HCT116 (cell line): Measurements from ENCODE around the gene KAT6B. TPM values are rescaled to one million over a fixed set of nuclear protein-coding genes. Genes with fewer than 3 reads are reported as not detected.

Experiments used
- ATAC-seq: fragments of 200-7000 bp; cut with Tn5 transposase; 2 replicates; pipeline ENCODE4 v1.9.1; 2020; ENCODE audit warnings: mild to moderate bottlenecking, moderate library complexity
- BruUV-seq: library from RNA; stranded (reverse); fragments of 400-500 nt; replicated peaks from 2 replicates; lab custom pipeline; 2021; lab: Mats Ljungman, UMichigan
- CTCF ChIA-PET: fragments of 300-600 bp; sonication (Branson Sonifier 250); formaldehyde crosslinking; loops from one replicate; lab custom pipeline; 2021; ENCODE audit warnings: antibody characterized with exemption; lab: Charles Lee
- POLR2A ChIA-PET: fragments of 300-600, 350-600 bp; sonication (Branson Sonifier 250); formaldehyde crosslinking; loops from one replicate; lab custom pipeline; 2021; ENCODE audit warnings: antibody characterized with exemption; lab: Charles Lee
- RAD21 ChIA-PET, 2 experiments: fragments of 300-600 bp; sonication (Branson Sonifier 250); formaldehyde crosslinking; loops; one replicate each; lab custom pipeline; 2023; ENCODE audit warnings: low total read pairs in 2 of 2; ENCODE audit not compliant: uncharacterized antibody in 2 of 2, unreplicated experiment in 2 of 2, low non-redundant PET in 1 of 2; lab: Charles Lee
- DNase-seq: peaks from one replicate; pipeline ENCODE4 v3.0.0-alpha.2; 2010; ENCODE audit warnings: low read depth, low spot score
- H2AFZ ChIP-seq: fragments of 200-600 bp; shearing (Covaris generic), sonication (generic); 2 replicates; pipeline ENCODE4 v1.6.1; 2017; ENCODE audit warnings: low read depth, mixed run types, mixed read lengths, antibody characterized with exemption, low read length; ENCODE audit not compliant: poor library complexity, severe bottlenecking
- H3K27ac ChIP-seq: 2 replicates; pipeline ENCODE4 v1.5.1; 2012; ENCODE audit warnings: low read depth, low read length
- H3K27me3 ChIP-seq: fragments of 200-600 bp; sonication (generic); 2 replicates; pipeline ENCODE4 v1.6.1; 2016; ENCODE audit warnings: mixed run types, low read length, mixed read lengths; ENCODE audit not compliant: insufficient read depth
- H3K36me3 ChIP-seq, 2 experiments: fragments of 200-500 bp in 1 of 2; fragments of 200-600 bp in 1 of 2; sonication (Bioruptor generic) in 1 of 2; sonication (generic) in 1 of 2; 2 replicates each; pipeline versions ENCODE4 v1.5.1 to v1.6.1; 2014 to 2016; ENCODE audit warnings: low read length in 2 of 2, inconsistent platforms in 1 of 2, mixed read lengths in 1 of 2, mixed run types in 1 of 2; ENCODE audit not compliant: insufficient read depth in 2 of 2, control insufficient read depth in 1 of 2
- H3K4me1 ChIP-seq, 2 experiments: fragments of 200-600 bp in 1 of 2; sonication (generic) in 1 of 2; 2 replicates each; pipeline versions ENCODE4 v1.5.1 to v1.6.1; 2012 to 2017; ENCODE audit warnings: low read length in 2 of 2, inconsistent platforms in 1 of 2, mild to moderate bottlenecking in 1 of 2, mixed read lengths in 1 of 2, mixed run types in 1 of 2, moderate library complexity in 1 of 2; ENCODE audit not compliant: insufficient read depth in 2 of 2, control insufficient read depth in 1 of 2
- H3K4me2 ChIP-seq: fragments of 200-600 bp; sonication (generic); 2 replicates; pipeline ENCODE4 v1.6.1; 2017; ENCODE audit warnings: mixed run types, low read length, mixed read lengths
- H3K4me3 ChIP-seq, 2 experiments: fragments of 200-600 bp in 1 of 2; sonication (generic) in 1 of 2; replicated peaks in 1 of 2; 2 replicates each; pipeline ENCODE4 v1.5.1; 2011 to 2016; ENCODE audit warnings: low read length in 2 of 2, control low read depth in 1 of 2, low read depth in 1 of 2, mild to moderate bottlenecking in 1 of 2, mixed read lengths in 1 of 2, mixed run types in 1 of 2
- H3K79me2 ChIP-seq: fragments of 200-600 bp; sonication (generic); 2 replicates; pipeline ENCODE4 v1.6.1; 2017; ENCODE audit warnings: mild to moderate bottlenecking, mixed run types, low read length, moderate library complexity, mixed read lengths; ENCODE audit not compliant: insufficient read depth
- H3K9ac ChIP-seq: fragments of 200-600 bp; sonication (generic); 2 replicates; pipeline ENCODE4 v1.6.1; 2016; ENCODE audit warnings: low read length, mixed read lengths
- H3K9me2 ChIP-seq: fragments of 200-600 bp; sonication (generic), shearing (Covaris generic); 2 replicates; pipeline ENCODE4 v1.6.1; 2017; ENCODE audit warnings: mixed run types, mild to moderate bottlenecking, moderate library complexity; ENCODE audit not compliant: insufficient read depth
- H3K9me3 ChIP-seq, 2 experiments: fragments of 200-500 bp in 1 of 2; fragments of 200-600 bp in 1 of 2; sonication (Bioruptor generic) in 1 of 2; sonication (generic) in 1 of 2; 2 replicates each; pipeline ENCODE4 v1.6.1; 2014 to 2017; ENCODE audit warnings: low read length in 2 of 2, mixed read lengths in 2 of 2, inconsistent platforms in 1 of 2, low read depth in 1 of 2, mild to moderate bottlenecking in 1 of 2, mixed run types in 1 of 2, moderate library complexity in 1 of 2; ENCODE audit not compliant: control insufficient read depth in 1 of 2, insufficient read depth in 1 of 2
- H4K20me1 ChIP-seq: fragments of 200-600 bp; sonication (generic), shearing (Covaris generic); 2 replicates; pipeline ENCODE4 v1.6.1; 2017; ENCODE audit warnings: mixed run types, mild to moderate bottlenecking, moderate library complexity; ENCODE audit not compliant: insufficient read depth
- CBX3 ChIP-seq: IDR thresholded peaks from 2 replicates; pipeline ENCODE4 v1.6.1; 2012; ENCODE audit warnings: low read depth
- CEBPB ChIP-seq: IDR thresholded peaks from 2 replicates; pipeline ENCODE4 v1.6.1; 2012; ENCODE audit warnings: low read depth
- ELF1 ChIP-seq: IDR thresholded peaks from 2 replicates; pipeline ENCODE4 v1.6.1; 2012; ENCODE audit warnings: low read depth, borderline replicate concordance
- EZH2 ChIP-seq: fragments of 200-600 bp; sonication (generic); IDR thresholded peaks from 2 replicates; pipeline ENCODE4 v1.6.1; 2017; ENCODE audit warnings: antibody characterized with exemption, mixed run types
- RAD21 ChIP-seq: IDR thresholded peaks from 2 replicates; pipeline ENCODE4 v1.6.1; 2012; ENCODE audit warnings: low read depth, mild to moderate bottlenecking
- REST ChIP-seq: IDR thresholded peaks from 2 replicates; pipeline ENCODE4 v1.6.1; 2012; ENCODE audit warnings: low read depth
- SIN3A ChIP-seq: IDR thresholded peaks from 2 replicates; pipeline ENCODE4 v1.6.1; 2012; ENCODE audit warnings: low read depth
- TCF7L2 ChIP-seq: IDR thresholded peaks from 2 replicates; pipeline ENCODE4 v1.7.0; 2011; ENCODE audit warnings: borderline replicate concordance, inconsistent platforms; ENCODE audit not compliant: insufficient read depth, insufficient read length; ENCODE audit errors: extremely low read depth
- ZFX ChIP-seq: fragments of 450-650 bp; IDR thresholded peaks from 2 replicates; pipeline ENCODE4 v1.6.1; 2017
- ZNF274 ChIP-seq: fragments of 200-500 bp; sonication (Bioruptor generic); IDR thresholded peaks from 2 replicates; pipeline ENCODE4 v1.6.1; 2014; ENCODE audit warnings: mild to moderate bottlenecking, low read depth, low read length, inconsistent platforms
- intact Hi-C: fragments of 100-400 bp; cut with micrococcal nuclease; formaldehyde crosslinking; loops from 2 replicates; pipeline ENCODE4 v1.10.0; 2022
- total RNA-seq: library from RNA; stranded (reverse); gene quantifications from one replicate; pipeline ENCODE4 v1.2.1, GENCODE V29; 2021; ENCODE audit not compliant: unreplicated experiment

The KAT6B gene
- total RNA-seq, 1 experiment from 2014 or later: 17.8 TPM

GRCh38 chr10:74913377-74913979, 87.1 kb downstream of the KAT6B start:
- H3K9me3 ChIP-seq: no peaks in the 10 kb centered on the region
- no peaks in the 10 kb centered on the region for H4K20me1 ChIP-seq
- no peak overlapping the region for H3K9ac ChIP-seq
- no peaks in the 10 kb centered on the region for H3K9me2 ChIP-seq
- no peak overlapping the region for H3K27ac ChIP-seq
- DNase-seq (no peak), ATAC-seq (no peak)
- no peak for TF ChIP-seq REST
- no peak for TF ChIP-seq ZFX
- TF ChIP-seq CBX3: no peak
- no peak for TF ChIP-seq SIN3A
- H3K4me2 ChIP-seq: no peak overlapping the region
- POLR2A ChIA-PET: no interaction called here
- intact Hi-C loops: no loop called here
- no peak overlapping the region for H3K4me3 ChIP-seq
- peaks cover 11 to 24% of the 10 kb centered on the region in 2 experiments; a peak in 3 of 4 replicates for H3K4me1 ChIP-seq
- no peaks in the 10 kb centered on the region for H3K36me3 ChIP-seq
- RAD21 ChIA-PET: no interaction called here
- H2AFZ ChIP-seq: no peak overlapping the region
- H3K79me2 ChIP-seq: peaks cover 5% of the 10 kb centered on the region; the same call in 1 of the 2 replicates
- H3K27me3 ChIP-seq: no peaks in the 10 kb centered on the region
- no TSS peak for BruUV-seq
- CTCF ChIA-PET: interaction anchor here (1.0 kb wide), 1 partner anchor 107 kb away, joined by 3 read pairs; no protein-coding TSS in a partner anchor

- no TSS peak for BruUV-seq
- Histone ChIP-seq H3K4me2 (no peak overlapping the region), H3K36me3 (no peaks in the 10 kb centered on the region), H3K9ac (no peak overlapping the region), H3K27me3 (no peaks in the 10 kb centered on the region), H3K4me1 (peaks cover 13 to 32% of the 10 kb centered on the region in 2 experiments), H2AFZ (no peak overlapping the region), H3K9me2 (no peaks in the 10 kb centered on the region), H3K9me3 (peaks cover 0 to 4% of the 10 kb centered on the region in 2 experiments; a peak in 1 of 4 replicates), H4K20me1 (no peaks in the 10 kb centered on the region), H3K4me3 (no peak overlapping the region), H3K27ac (no peak overlapping the region), H3K79me2 (peaks cover 5% of the 10 kb centered on the region; the same call in 1 of the 2 replicates)
- intact Hi-C loops: no loop called here
- ChIA-PET RAD21 (no interaction called here), CTCF (no interaction called here), POLR2A (no interaction called here)
- ATAC-seq (no peak), DNase-seq (no peak)
- TF ChIP-seq ZFX (no peak), REST (no peak), TCF7L2 (no peak), CEBPB (no peak), CBX3 (no peak), EZH2 (no peak), RAD21 (no peak), ELF1 (no peak), ZNF274 (no peak)
Measured at GRCh38 chr10:74916283-74916682, 89.9 kb downstream of the KAT6B start.
